Measurements from ENCODE around the gene PCNT.

DNA sequence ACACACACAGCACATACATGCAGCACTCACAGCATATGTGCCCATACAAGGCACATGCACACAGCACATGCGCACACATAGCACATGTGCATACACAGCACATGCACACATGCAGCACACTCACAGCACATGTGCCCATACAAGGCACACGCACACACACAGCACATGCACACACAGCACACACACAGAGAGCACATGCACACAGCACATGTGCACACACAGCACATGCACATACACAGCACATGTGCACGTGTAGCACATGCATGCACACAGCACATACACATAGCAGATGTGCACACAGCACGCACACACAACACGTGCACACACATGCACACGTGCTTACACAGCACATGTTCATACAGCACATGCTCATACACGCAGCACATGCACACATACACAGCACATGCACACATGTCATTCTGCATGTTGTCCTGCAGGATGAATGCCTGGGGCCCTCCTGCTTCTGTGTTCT, 48.1 kb downstream of the PCNT start:
- TF ChIP-seq EZH2 (IDR thresholded peaks at IDR 0.05; ENCODE audit: insufficient read depth, poor library complexity, severe bottlenecking) (no peak), EZH2phosphoT487 (IDR thresholded peaks at IDR 0.05; ENCODE audit: insufficient read depth, low read depth) (no peak)

All from GM23248 (cell line).